HG03097 (cell line): Measurements from ENCODE around the gene WSCD2.

Source experiments
- ATAC-seq: cut with Tn5 transposase; IDR thresholded peaks from one replicate; pipeline ENCODE4 v1.9.1; 2021; ENCODE audit not compliant: unreplicated experiment, low FRiP score

WSCD2 gene

GRCh38 chr12:108106599-108106998 is 22.5 kb upstream of the WSCD2 start:
- no peak for ATAC-seq

- no peak for ATAC-seq
Observed at GRCh38 chr12:108107293-108107692, 21.8 kb upstream of the WSCD2 start.

- no peak for ATAC-seq
Observed at GRCh38 chr12:108109504-108109903, 19.6 kb upstream of the WSCD2 start.

- no peak for ATAC-seq
Observed at GRCh38 chr12:108109954-108110353, 19.1 kb upstream of the WSCD2 start.

GRCh38 chr12:108110844-108111243 is 18.2 kb upstream of the WSCD2 start:
- no peak for ATAC-seq

- ATAC-seq, result no peak
Observed at GRCh38 chr12:108112832-108113556, 16.1 kb upstream of the WSCD2 start.

- ATAC-seq, result no peak
Observed at GRCh38 chr12:108115123-108116121, 13.7 kb upstream of the WSCD2 start.

GRCh38 chr12:108116254-108116653 is 12.8 kb upstream of the WSCD2 start:
- ATAC-seq, result no peak

- ATAC-seq, result no peak
Observed at GRCh38 chr12:108116699-108117098, 12.4 kb upstream of the WSCD2 start.

- ATAC-seq, result no peak
Observed at GRCh38 chr12:108117163-108117849, 11.8 kb upstream of the WSCD2 start.

GRCh38 chr12:108117902-108118301 is 11.2 kb upstream of the WSCD2 start:
- no peak for ATAC-seq

GRCh38 chr12:108119126-108119973 is 9.7 kb upstream of the WSCD2 start:
- no peak for ATAC-seq

GRCh38 chr12:108119974-108120862 is 8.9 kb upstream of the WSCD2 start:
- no peak for ATAC-seq

- ATAC-seq, result no peak
Observed at GRCh38 chr12:108120863-108121165, 8.3 kb upstream of the WSCD2 start.

GRCh38 chr12:108121320-108121719 is 7.8 kb upstream of the WSCD2 start:
- no peak for ATAC-seq

GRCh38 chr12:108121728-108122471 is 7.2 kb upstream of the WSCD2 start:
- ATAC-seq, result no peak

GRCh38 chr12:108122644-108123043 is 6.4 kb upstream of the WSCD2 start:
- ATAC-seq, result no peak

- ATAC-seq, result no peak
Observed at GRCh38 chr12:108123402-108123801, 5.7 kb upstream of the WSCD2 start.

GRCh38 chr12:108125073-108125472 is 4.0 kb upstream of the WSCD2 start:
- ATAC-seq, result no peak
